ENCODE results near the gene VGLL3.
"Not testable (repeated sequence)": the region's sequence is repeated elsewhere in the genome, so short reads cannot be mapped to it uniquely, and the experiment has no call there.

The VGLL3 gene, protein sequence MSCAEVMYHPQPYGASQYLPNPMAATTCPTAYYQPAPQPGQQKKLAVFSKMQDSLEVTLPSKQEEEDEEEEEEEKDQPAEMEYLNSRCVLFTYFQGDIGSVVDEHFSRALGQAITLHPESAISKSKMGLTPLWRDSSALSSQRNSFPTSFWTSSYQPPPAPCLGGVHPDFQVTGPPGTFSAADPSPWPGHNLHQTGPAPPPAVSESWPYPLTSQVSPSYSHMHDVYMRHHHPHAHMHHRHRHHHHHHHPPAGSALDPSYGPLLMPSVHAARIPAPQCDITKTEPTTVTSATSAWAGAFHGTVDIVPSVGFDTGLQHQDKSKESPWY

DNA sequence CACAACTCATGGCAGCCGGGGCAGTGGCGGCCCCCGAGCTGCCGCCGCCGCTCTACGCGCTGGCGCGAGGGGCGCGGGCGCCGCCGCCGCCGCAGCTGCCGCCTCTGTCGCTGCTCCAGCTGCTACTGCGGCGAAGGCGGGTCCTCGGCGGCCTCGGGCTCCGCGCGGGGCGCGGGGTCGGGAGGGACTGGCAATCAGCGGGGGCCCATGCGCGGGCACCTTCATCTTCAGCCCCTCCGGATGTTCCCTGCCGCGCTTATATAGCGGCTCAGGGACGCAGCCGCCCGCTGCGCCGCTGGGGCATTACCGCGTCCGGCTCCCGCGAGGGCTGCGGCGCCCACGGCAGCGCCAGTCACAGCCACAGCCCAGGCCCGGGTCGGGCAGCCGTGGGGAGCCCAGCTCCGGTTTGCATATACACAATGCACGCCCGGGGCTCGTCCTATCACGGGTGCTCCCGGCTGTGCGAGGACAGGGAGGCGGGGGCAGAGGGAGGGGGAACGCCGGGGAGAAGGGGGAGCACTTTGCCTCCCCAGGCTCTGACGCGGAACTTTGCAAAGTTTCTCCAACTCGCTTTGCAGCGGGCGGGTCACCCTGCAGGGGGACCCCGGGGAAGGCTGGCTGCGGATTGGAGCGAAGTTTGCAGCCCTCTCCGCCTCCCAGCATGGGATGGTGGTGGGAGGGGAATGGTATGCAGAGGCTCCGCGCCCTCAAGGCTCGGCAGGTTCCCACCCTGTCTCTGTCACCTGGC is at the start of gene VGLL3:
TSS of gene VGLL3 (minus strand) at position 416 of the 748 bp plus-strand sequence. CDS start at position 10, 406 bp downstream.
- no peak for DNase-seq (ENCODE audit: low read depth in 2 of 2, low spot score in 1 of 2)

DNA sequence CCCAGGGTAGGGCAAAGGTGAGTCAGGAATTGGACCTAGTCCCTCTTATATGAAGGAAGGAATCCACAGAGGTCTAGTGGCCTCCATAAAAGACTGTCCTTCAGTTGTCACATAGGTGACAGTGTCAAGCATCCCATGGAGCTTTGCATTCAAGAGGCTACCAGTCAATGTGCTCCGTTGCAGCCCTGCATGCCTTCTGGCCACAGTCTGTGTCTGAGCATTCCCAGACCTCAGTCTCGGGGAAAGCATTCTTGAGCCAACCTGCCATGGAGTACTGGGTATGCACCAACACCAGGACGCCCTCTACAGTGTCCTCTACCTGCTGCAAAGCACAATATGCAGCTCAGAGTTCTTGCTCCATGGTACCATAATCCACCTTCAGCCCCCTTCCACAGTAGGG is 46.7 kb upstream of the VGLL3 start:
- no peak for DNase-seq (ENCODE audit: low read depth in 2 of 2, low spot score in 1 of 2)

DNA sequence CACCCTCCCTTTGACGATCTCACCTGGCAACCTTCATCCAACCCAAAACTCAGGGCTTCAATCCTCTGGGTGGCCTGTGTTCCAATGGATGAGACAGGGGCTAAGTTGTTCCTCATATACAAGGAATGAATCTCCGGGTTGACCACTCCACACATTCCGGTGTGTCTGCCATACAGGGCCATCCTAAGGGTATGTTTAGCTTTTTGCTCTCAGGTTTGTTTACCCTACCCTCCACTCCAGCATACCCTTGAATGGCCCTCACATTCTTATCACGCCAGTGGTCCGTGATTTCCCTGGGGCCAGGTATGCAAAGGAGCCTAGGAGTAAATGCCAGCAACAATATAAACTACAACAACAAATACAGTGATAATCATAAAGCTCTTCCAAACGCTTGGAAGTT is 45.7 kb upstream of the VGLL3 start:
- DNase-seq (ENCODE audit: low read depth in 2 of 2, low spot score in 1 of 2) = no peak

DNA sequence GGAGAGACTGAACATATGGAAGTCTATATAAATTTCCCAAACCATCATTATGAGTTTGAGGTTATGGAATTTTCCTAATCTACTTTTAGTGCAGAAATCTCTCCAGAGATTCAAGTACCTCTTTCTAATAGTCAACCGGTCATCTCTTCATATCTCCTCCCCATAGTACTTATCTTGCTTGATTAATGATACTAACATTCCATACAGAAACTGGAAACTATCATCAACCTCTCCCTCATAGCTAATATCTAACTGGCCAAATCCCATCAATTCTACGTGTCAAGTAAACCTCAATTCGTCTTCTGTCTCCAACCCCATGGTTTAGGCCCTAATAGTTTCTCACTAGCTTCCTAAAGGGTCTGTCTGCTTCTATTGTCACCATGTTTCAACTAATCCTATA is 44.4 kb upstream of the VGLL3 start:
- no peak for DNase-seq (ENCODE audit: low read depth in 2 of 2, low spot score in 1 of 2)

DNA sequence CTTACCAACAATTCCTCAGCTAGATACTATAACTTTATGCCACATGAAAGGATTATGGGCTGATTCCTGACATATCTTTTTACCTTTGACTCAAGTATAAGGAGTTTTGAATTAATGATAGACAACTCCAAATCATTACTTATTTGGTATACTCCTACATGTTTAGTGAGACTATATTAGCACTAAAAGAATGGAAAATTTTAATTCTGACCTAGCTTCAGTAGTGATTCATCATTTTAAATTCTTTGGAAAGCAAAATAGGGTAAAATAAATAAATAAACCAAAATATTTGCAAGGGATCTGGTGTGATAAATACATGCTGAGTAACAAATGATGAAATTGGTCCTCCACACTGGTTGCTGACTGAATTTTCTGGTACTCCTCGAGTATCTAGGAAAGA is 42.3 kb upstream of the VGLL3 start:
- no peak for DNase-seq (ENCODE audit: low read depth in 2 of 2, low spot score in 1 of 2)

DNA sequence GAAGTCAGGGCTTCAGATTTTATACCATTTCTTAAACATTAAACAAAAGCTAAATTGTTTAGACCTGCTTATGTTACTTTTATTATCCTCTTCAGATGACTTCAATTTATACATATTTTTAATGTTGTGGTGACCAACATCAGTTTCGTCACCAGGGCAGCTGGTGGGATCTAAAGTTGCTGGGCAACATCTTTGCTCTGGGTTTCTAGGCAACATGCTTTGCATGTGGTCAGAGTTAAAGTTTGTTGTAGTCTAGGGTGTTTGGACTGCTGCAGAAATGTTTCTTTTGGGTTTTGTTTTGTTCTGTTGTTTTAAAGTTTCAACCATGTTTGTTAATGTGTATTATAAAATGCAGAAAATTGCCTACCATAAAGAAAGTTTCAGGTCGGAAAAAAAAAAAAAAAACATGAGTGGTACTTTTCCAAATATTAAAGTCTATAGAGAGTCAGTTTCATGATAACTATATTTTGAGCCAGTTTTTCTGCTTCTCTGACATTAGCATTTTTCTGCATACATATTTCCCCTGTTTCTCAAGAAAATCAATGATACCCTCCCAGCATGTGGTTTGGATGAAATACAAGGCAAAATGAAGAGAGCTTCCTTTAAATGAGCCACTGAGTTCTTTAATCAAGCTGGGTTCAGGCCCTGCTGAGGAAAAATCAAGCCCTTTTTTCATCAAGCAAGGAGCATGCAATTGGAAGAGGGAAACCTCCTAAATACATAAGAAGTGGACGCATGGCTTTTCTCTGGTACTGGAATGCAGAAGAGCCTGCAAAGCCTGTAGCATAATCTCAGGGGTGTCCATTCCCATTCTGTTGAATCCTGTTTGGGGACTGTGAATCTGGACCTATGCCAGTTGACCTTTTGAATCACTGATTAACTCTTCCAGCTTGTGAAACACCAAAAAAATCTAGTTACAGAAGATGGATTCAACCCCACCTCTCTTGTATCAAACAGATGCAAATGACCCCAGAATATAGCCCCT is 35.0 kb upstream of the VGLL3 start:
- no peak for DNase-seq (ENCODE audit: low read depth in 2 of 2, low spot score in 1 of 2)

DNA sequence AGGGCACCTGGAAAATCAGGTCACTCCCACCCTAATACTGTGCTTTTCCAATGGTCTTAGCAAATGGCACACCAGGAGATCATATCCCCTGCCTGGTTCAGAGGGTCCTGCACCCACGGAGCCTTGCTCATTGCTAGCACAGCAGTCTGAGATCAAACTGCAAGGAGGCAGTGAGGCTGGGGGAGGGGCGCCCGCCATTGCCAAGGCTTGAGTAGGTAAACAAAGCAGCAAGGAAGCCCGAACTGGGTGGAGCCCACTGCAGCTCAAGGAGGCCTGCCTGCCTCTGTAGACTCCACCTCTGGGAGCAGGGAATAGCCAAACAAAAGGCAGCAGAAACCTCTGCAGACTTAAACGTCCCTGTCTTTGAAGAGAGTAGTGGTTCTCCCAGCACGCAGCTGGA is 26.4 kb upstream of the VGLL3 start:
- not testable (repeated sequence) for DNase-seq (ENCODE audit: low read depth in 2 of 2, low spot score in 1 of 2)

DNA sequence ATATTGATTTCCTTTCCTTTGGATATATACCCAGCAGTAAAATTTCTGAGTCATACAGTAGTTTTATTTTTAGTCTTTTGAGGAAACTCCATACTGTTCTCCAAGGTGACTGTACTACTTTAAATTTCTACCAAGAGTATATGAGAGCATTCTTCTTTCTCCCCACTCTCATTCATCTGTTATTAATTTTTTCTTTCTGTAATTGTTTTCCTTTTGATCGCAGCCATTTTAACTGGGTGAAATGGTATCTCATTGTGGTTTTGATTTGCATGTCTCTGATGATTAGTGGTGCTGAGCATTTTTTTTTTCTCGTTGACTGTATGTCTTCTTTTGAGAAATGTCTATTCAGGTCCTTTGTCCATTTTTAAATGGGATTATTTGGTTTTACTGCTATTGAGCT is 18.3 kb upstream of the VGLL3 start:
- no peak for DNase-seq (ENCODE audit: low read depth in 2 of 2, low spot score in 1 of 2)

DNA sequence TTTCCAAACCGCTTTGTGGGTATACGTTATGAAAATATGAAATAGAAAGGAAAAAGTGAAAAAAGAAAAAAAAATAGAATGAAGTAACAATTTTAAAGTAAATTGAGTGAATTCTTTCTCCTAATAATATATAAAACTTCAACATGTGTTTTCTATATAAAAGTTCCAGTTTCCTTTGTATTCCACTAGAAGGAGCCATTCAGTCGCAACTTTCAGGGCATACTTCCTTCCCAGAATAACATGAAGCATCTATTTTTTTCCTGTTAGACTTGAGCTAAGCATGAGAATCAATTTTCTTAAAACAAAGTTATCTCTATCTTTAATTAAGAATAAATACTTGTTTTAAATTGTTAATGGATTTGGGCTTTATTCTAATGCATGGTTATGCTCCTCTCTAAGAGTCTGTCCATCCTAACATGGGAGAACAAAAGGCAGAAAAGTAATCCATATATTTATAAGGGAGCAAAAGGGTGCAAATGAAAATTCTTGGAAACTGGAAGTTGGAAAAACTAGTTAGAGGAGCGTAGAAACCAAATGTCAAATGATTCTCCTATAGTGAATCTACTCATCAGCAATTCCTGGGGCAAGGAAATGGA is 16.0 kb upstream of the VGLL3 start:
- no peak for DNase-seq (ENCODE audit: low read depth in 2 of 2, low spot score in 1 of 2)

DNA sequence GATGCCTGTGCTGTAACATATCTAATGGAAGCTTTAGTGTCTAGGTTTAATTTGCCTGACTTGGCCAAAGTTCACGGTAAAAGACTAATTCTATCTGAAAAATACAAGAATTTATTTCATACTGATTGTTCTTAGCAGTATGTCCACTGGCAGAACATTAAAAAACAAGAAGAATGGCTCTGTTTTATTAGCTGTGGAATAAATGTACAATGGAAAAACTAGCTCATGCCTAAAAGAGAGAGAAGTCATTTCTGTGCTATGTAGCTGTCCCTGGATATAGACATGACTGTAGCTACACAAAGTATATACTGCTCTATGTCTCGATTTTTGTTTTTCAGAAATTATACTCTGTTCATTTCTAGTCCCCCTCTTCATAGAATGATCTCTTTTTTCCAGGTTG is 13.9 kb upstream of the VGLL3 start:
- DNase-seq (ENCODE audit: low read depth in 2 of 2, low spot score in 1 of 2) = no peak

DNA sequence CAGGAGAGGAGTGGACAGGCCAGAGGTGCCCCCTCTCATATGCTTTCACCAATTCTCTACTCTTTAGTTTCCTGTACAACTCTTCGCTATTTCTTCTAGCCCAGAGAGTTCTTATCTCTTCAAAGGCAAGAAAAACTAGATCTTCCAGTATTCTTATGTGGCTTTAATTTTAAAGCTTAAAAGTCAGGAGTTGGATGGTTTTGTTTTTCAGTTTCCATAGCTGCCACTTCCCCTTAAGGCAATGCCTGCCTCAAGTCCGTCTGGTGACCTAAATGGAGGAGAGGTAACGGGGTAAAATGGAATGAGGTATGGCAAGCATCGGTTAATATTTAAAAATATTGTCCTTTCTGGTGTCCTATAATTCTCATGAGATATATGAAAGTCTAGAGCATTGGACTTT is 11.4 kb upstream of the VGLL3 start:
- DNase-seq (ENCODE audit: low read depth in 2 of 2, low spot score in 1 of 2) = no peak

DNA sequence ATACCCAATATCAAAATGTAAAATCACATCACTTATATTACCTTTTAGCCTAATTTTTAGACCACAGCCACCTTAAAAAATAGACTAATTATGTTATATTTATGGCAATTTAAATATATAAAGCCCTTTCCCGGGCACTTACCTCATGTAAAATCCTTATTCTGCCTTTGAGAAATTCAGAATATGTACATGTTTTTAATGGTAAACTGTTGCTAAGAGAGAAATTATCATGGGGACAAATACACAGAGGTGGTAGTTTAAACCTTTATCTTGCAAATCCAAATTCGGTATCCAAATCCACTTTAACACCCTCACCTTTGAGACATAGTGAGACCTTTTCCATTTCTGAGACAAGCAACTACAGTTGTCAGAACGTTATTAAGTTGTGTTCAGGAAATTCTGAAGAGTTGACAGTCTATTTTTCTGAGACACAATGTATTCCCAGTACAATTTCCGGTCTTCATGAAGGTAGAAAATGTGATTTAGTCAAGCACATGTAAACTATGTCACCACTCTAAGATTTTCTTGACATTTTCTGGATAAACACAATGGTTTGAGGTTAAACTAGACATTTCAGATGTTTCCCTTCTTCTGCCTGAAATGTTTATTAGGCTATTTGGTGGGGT is 10.6 kb upstream of the VGLL3 start:
- DNase-seq (ENCODE audit: low read depth in 2 of 2, low spot score in 1 of 2) = no peak

DNA sequence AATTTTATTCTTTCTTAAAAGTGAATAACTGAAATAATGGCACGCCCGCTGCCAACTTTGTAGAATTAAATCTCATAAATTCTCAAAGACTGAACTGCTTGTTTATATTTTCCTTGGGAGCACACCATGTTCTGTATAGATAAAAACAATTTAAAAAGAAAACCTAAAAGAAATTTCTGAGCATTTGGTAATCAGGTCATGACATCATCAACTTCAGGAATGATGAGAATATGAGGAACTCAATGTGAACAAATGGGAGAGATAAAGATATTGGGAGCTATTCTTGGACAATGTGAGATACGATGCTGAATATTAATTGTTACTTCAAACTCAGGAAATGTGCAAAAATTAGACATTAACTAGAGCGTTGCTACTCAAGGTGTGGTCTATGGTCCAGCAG is 10.0 kb upstream of the VGLL3 start:
- DNase-seq (ENCODE audit: low read depth in 2 of 2, low spot score in 1 of 2) = no peak

DNA sequence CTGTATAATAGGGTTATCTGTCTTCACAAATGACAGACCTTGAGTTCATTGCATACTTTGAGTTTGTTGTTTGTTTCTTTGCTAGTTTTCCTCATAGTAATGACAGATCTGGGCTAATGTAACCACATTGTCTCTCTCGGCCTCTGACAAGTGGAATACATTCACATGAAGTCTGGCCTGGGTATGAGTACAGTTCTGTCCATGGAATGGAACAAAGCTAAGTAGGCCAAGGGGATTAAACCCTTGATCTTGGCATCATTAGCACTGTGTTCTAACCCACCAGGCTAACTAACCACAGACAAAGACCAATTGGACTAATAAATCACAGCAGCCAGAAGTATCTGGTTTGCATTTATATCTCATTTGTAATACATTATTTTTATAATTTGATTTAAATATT is 7.6 kb upstream of the VGLL3 start:
- DNase-seq (ENCODE audit: low read depth in 2 of 2, low spot score in 1 of 2) = no peak

DNA sequence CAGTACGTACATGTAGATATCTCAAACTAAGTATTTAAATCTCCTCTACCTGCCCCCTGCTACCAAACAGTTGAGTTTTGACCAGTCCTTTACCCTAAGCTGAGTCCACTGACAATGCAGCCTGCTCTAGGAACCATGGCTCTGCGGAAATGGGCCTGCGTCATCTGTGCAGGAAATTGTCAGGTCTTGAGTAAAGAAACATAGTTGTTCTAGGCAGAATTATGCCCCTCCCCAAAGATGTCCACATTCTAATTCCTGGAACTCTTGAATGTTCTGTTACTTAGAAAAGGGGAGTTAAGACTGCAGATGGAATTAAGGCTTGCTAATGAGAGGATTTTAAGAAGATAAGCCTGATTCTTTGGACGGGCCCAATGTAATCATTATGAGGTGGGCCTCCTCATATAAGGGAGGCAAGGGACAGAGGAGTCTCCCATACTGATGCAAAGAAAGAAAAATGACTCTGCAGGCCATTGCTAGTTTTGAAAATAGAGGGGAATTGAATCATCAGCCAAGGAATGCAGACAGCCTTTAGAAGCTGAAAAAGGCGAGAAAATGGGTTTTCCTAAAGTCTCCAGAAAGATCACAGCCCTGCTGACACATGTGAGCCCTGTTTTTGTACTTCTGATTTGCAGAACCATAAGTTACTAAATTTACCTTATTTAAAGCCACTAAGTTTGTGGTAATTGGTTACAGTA is 5.5 kb upstream of the VGLL3 start:
- DNase-seq (ENCODE audit: low read depth in 2 of 2, low spot score in 1 of 2) = no peak

DNA sequence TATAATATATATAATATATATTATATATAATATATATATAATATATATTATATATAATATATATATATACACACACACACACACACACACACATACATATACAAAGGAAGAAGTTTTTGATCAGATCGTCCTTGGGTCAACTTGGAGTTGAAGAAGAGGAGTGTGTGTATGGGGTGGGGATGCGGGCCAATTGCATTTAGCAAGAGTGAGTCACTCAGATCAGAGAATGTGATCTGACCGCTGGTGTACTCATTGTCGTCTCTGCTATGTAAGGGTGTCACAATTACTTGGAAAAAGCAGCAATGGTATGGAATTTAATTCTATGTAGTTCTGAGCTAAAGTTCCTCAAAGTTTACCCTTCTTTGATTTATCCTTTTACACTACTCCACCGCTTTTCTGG is 4.6 kb upstream of the VGLL3 start:
- DNase-seq (ENCODE audit: low read depth in 2 of 2, low spot score in 1 of 2) = no peak

DNA sequence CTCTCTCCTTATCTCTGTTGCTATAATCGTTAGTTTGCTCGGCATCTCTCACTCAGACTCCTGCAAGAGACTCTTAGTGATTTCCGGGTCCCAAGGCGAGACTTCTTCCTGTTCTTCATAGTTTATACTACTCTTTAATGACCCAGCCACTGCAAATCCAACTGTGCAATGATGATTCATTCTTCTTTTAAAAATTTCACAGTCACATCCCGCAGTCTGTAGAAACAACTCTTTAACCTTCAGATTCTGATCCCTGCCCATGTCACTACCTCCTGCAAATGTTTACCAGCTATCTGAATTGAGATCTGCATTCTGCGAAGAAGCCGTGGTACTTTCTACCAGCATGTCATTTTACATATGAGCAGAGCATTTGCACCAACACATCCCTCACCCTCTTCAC is 2.8 kb upstream of the VGLL3 start:
- DNase-seq (ENCODE audit: low read depth in 2 of 2, low spot score in 1 of 2) = no peak

DNA sequence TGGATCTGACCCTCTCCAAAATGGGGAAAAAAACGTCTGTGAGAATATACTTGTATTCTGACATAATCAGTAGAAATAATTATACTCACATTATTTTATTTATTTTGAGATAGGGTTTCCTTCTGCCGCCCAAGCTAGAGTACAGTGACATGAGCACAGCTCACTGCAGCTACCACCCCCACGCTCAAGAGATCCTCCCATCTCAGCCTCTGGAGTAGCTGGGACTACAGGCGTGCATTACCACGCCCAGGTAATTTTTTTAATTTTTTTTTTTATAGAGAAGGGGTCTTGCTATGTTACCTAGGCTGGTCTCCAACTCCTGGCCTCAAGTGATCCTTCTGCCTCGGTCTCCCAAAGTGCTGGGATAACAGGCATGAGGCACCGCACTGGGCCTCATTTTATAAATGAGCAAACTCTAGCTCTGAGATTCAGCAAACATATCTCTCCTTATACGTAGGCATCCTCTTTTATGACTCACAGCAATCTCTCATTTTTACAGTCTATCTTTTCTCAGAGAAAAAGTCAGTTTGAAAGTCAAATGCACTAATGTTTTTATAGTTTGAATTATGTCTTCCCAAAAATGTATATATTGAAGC is 989 bp upstream of the VGLL3 start:
- DNase-seq (ENCODE audit: low read depth in 2 of 2, low spot score in 1 of 2) = no peak

DNA sequence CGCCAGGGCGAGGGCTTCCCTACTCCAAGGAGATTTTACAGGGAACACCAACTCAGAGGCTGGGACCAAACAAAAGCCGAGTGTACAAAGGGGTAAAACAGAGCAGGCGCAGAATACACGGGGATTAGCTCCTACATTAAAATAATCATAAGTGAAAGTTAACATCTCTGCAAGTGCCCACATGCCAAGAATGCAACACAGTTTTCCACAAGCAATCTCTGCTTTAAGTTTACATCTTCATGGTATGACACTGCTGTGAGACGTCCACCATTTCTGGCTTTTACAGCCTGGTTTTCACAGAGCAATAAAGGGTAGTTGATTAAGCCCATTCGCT is 500 bp upstream of the VGLL3 start:
- DNase-seq (ENCODE audit: low read depth in 2 of 2, low spot score in 1 of 2) = no peak
